GM06990 (cell line): ENCODE data around the gene SFMBT1.

Experiments
- DNase-seq: peaks from one replicate; pipeline ENCODE4 v3.0.0-alpha.2; 2011; ENCODE audit not compliant: insufficient read length; ENCODE audit errors: extremely low read depth
- H3K27me3 ChIP-seq: replicated peaks from 2 replicates; pipeline ENCODE4 v1.6.0; 2011; ENCODE audit warnings: low read length; ENCODE audit not compliant: control insufficient read depth, insufficient read depth
- H3K36me3 ChIP-seq: 2 replicates; pipeline ENCODE4 v1.5.1; 2011; ENCODE audit warnings: low read length; ENCODE audit not compliant: control insufficient read depth, insufficient read depth
- H3K4me3 ChIP-seq: replicated peaks from 2 replicates; pipeline ENCODE4 v1.5.1; 2011; ENCODE audit warnings: low read depth, mild to moderate bottlenecking, control low read depth, low read length
- CTCF ChIP-seq: IDR thresholded peaks from 2 replicates; pipeline ENCODE4 v1.5.1; 2011; ENCODE audit warnings: low read length, control low read depth, mild to moderate bottlenecking, inconsistent platforms; ENCODE audit not compliant: insufficient read depth, poor library complexity, severe bottlenecking

The SFMBT1 gene

GRCh38 chr3:52920841-52921240, 125.0 kb downstream of the SFMBT1 start:
- Histone ChIP-seq H3K4me3 (no peak overlapping the region), H3K27me3 (no peaks in the 10 kb centered on the region), H3K36me3 (peaks cover 4% of the 10 kb centered on the region)
- no peak for TF ChIP-seq CTCF
- DNase-seq = no peak

- Histone ChIP-seq H3K36me3 (peaks cover 4% of the 10 kb centered on the region), H3K4me3 (no peak overlapping the region), H3K27me3 (no peaks in the 10 kb centered on the region)
- TF ChIP-seq CTCF = no peak
- no peak for DNase-seq
These were observed 128.8 kb downstream of the SFMBT1 start for GRCh38 chr3:52917044-52917443.

GRCh38 chr3:52915294-52915693, 130.6 kb downstream of the SFMBT1 start:
- peaks cover 4% of the 10 kb centered on the region for H3K36me3 ChIP-seq
- no peak overlapping the region for H3K4me3 ChIP-seq
- DNase-seq = no peak
- no peak for TF ChIP-seq CTCF
- H3K27me3 ChIP-seq = no peaks in the 10 kb centered on the region

- no peaks in the 10 kb centered on the region; the same call in 1 of the 2 replicates for H3K36me3 ChIP-seq
These were observed 132.8 kb downstream of the SFMBT1 start for GRCh38 chr3:52912885-52913731.

GRCh38 chr3:52910823-52911222, 135.1 kb downstream of the SFMBT1 start:
- DNase-seq = no peak
- Histone ChIP-seq H3K27me3 (no peaks in the 10 kb centered on the region), H3K4me3 (no peak overlapping the region), H3K36me3 (no peaks in the 10 kb centered on the region; the same call in 1 of the 2 replicates)
- no peak for TF ChIP-seq CTCF

More at GRCh38 chr3:52912885-52913731, 132.8 kb downstream of the SFMBT1 start:
- DNase-seq = no peak
- H3K4me3 ChIP-seq = no peak overlapping the region
- no peak for TF ChIP-seq CTCF
- H3K27me3 ChIP-seq = no peaks in the 10 kb centered on the region
